IPS-18a (cell line): Measurements from ENCODE around the gene OSBP2.
"Not testable (repeated sequence)": the region's sequence is repeated elsewhere in the genome, so short reads cannot be mapped to it uniquely, and the experiment has no call there.

Experiments
- H3K27ac ChIP-seq: one replicate; pipeline ENCODE4 v1.5.1; 2013; ENCODE audit warnings: low read length
- H3K27me3 ChIP-seq: one replicate; pipeline ENCODE4 v1.6.1; 2013; ENCODE audit warnings: mild to moderate bottlenecking, low read length; ENCODE audit not compliant: control insufficient read depth, insufficient read depth
- H3K36me3 ChIP-seq: one replicate; pipeline ENCODE4 v1.6.1; 2013; ENCODE audit warnings: low read depth, low read length; ENCODE audit not compliant: control insufficient read depth
- H3K4me1 ChIP-seq: one replicate; pipeline ENCODE4 v1.6.1; 2013; ENCODE audit warnings: low read depth, low read length; ENCODE audit not compliant: control insufficient read depth
- H3K4me3 ChIP-seq: one replicate; pipeline ENCODE4 v1.5.1; 2013; ENCODE audit warnings: low read length
- H3K9ac ChIP-seq: one replicate; pipeline ENCODE4 v1.6.1; 2013; ENCODE audit warnings: mild to moderate bottlenecking, low read length, moderate library complexity
- H3K9me3 ChIP-seq: one replicate; pipeline ENCODE4 v1.6.1; 2013; ENCODE audit warnings: low read depth, low read length; ENCODE audit not compliant: control insufficient read depth

OSBP2 gene

GRCh38 chr22:30701872-30702271, 7.2 kb downstream of the OSBP2 start:
- H3K27me3 ChIP-seq, result peaks cover 2% of the 10 kb centered on the region
- H3K9ac ChIP-seq, result no peak overlapping the region
- no peaks in the 10 kb centered on the region for H3K9me3 ChIP-seq
- H3K4me3 ChIP-seq, result no peak overlapping the region
- no peak overlapping the region for H3K27ac ChIP-seq
- no peaks in the 10 kb centered on the region for H3K36me3 ChIP-seq
- no peaks in the 10 kb centered on the region for H3K4me1 ChIP-seq

- no peak overlapping the region for H3K9ac ChIP-seq
- no peak overlapping the region for H3K4me3 ChIP-seq
- H3K27ac ChIP-seq, result no peak overlapping the region
- H3K36me3 ChIP-seq, result no peaks in the 10 kb centered on the region
- no peaks in the 10 kb centered on the region for H3K9me3 ChIP-seq
- no peaks in the 10 kb centered on the region for H3K27me3 ChIP-seq
- no peaks in the 10 kb centered on the region for H3K4me1 ChIP-seq
These were observed 8.2 kb downstream of the OSBP2 start for GRCh38 chr22:30702856-30703255.

- Histone ChIP-seq H3K4me1 (no peaks in the 10 kb centered on the region), H3K9me3 (no peaks in the 10 kb centered on the region), H3K4me3 (no peak overlapping the region), H3K27me3 (no peaks in the 10 kb centered on the region), H3K9ac (no peak overlapping the region), H3K36me3 (no peaks in the 10 kb centered on the region), H3K27ac (no peak overlapping the region)
These were observed 10.3 kb downstream of the OSBP2 start for GRCh38 chr22:30704978-30705377.

- no peaks in the 10 kb centered on the region for H3K36me3 ChIP-seq
- H3K27ac ChIP-seq, result no peak overlapping the region
- H3K9me3 ChIP-seq, result no peaks in the 10 kb centered on the region
- no peak overlapping the region for H3K9ac ChIP-seq
- no peaks in the 10 kb centered on the region for H3K4me1 ChIP-seq
- H3K4me3 ChIP-seq, result no peak overlapping the region
- H3K27me3 ChIP-seq, result no peaks in the 10 kb centered on the region
These were observed 11.3 kb downstream of the OSBP2 start for GRCh38 chr22:30705710-30706651.

- H3K9ac ChIP-seq, H3K4me3 ChIP-seq, H3K4me1 ChIP-seq, H3K27me3 ChIP-seq, H3K9me3 ChIP-seq, H3K36me3 ChIP-seq, H3K27ac ChIP-seq: not testable (repeated sequence)
These were observed 15.3 kb downstream of the OSBP2 start for GRCh38 chr22:30709980-30710379.

- Histone ChIP-seq H3K27me3 (no peaks in the 10 kb centered on the region), H3K4me3 (no peak overlapping the region), H3K4me1 (no peaks in the 10 kb centered on the region), H3K36me3 (no peaks in the 10 kb centered on the region), H3K9me3 (no peaks in the 10 kb centered on the region), H3K9ac (no peak overlapping the region), H3K27ac (no peak overlapping the region)
These were observed 17.4 kb downstream of the OSBP2 start for GRCh38 chr22:30712094-30712493.

GRCh38 chr22:30714062-30714461, 19.4 kb downstream of the OSBP2 start:
- Histone ChIP-seq H3K9me3 (no peaks in the 10 kb centered on the region), H3K27me3 (no peaks in the 10 kb centered on the region), H3K9ac (no peak overlapping the region), H3K27ac (no peak overlapping the region), H3K4me3 (no peak overlapping the region), H3K36me3 (no peaks in the 10 kb centered on the region), H3K4me1 (no peaks in the 10 kb centered on the region)

GRCh38 chr22:30717331-30717921, 22.8 kb downstream of the OSBP2 start:
- Histone ChIP-seq H3K27me3 (no peaks in the 10 kb centered on the region), H3K9ac (no peak overlapping the region), H3K27ac (no peak overlapping the region), H3K9me3 (no peaks in the 10 kb centered on the region), H3K4me1 (no peaks in the 10 kb centered on the region), H3K4me3 (no peak overlapping the region), H3K36me3 (no peaks in the 10 kb centered on the region)

- Histone ChIP-seq H3K4me3 (no peak overlapping the region), H3K9ac (no peak overlapping the region), H3K27ac (no peak overlapping the region), H3K36me3 (no peaks in the 10 kb centered on the region), H3K27me3 (no peaks in the 10 kb centered on the region), H3K4me1 (no peaks in the 10 kb centered on the region), H3K9me3 (no peaks in the 10 kb centered on the region)
These were observed 23.3 kb downstream of the OSBP2 start for GRCh38 chr22:30717952-30718351.

GRCh38 chr22:30718491-30718890, 23.8 kb downstream of the OSBP2 start:
- Histone ChIP-seq H3K4me1 (no peaks in the 10 kb centered on the region), H3K27me3 (no peaks in the 10 kb centered on the region), H3K9ac (no peak overlapping the region), H3K4me3 (no peak overlapping the region), H3K27ac (no peak overlapping the region), H3K9me3 (no peaks in the 10 kb centered on the region), H3K36me3 (no peaks in the 10 kb centered on the region)

- Histone ChIP-seq H3K9me3 (no peaks in the 10 kb centered on the region), H3K27me3 (no peaks in the 10 kb centered on the region), H3K9ac (no peak overlapping the region), H3K4me1 (no peaks in the 10 kb centered on the region), H3K27ac (no peak overlapping the region), H3K4me3 (no peak overlapping the region), H3K36me3 (no peaks in the 10 kb centered on the region)
These were observed 24.3 kb downstream of the OSBP2 start for GRCh38 chr22:30718938-30719337.
